Liver (tissue), 9 donors: ENCODE data around the gene VWA3B. TPM values are rescaled to one million over a fixed set of nuclear protein-coding genes. Genes with fewer than 3 reads are reported as not detected.

Source experiments
- DNase-seq: peaks from one replicate; pipeline ENCODE4 v3.0.0-alpha.2; 2017; ENCODE audit warnings: low spot score
- H3K27ac ChIP-seq, 2 donors: one replicate each; pipeline ENCODE4 v1.7.0; 2013; ENCODE audit warnings: inconsistent platforms in 2 of 2, low read length in 2 of 2, control low read depth in 1 of 2, low read depth in 1 of 2, mild to moderate bottlenecking in 1 of 2
- H3K27me3 ChIP-seq, 4 donors: one replicate each; pipeline versions ENCODE4 v1.6.1 to v1.7.0; 2013; ENCODE audit warnings: low read length in 3 of 4, inconsistent platforms in 1 of 4, mild to moderate bottlenecking in 1 of 4, moderate library complexity in 1 of 4; ENCODE audit not compliant: control insufficient read depth in 4 of 4, insufficient read depth in 4 of 4
- H3K36me3 ChIP-seq, 4 donors: one replicate each; pipeline versions ENCODE4 v1.6.1 to v1.7.0; 2013; ENCODE audit warnings: low read length in 3 of 4, mild to moderate bottlenecking in 3 of 4, low read depth in 1 of 4, moderate library complexity in 1 of 4; ENCODE audit not compliant: control insufficient read depth in 4 of 4, insufficient read depth in 3 of 4
- H3K4me1 ChIP-seq, 4 donors: one replicate each; pipeline versions ENCODE4 v1.6.1 to v1.7.0; 2013; ENCODE audit warnings: low read length in 3 of 4, mild to moderate bottlenecking in 3 of 4, moderate library complexity in 1 of 4; ENCODE audit not compliant: control insufficient read depth in 4 of 4, insufficient read depth in 4 of 4
- H3K4me3 ChIP-seq, 3 donors: one replicate each; pipeline versions ENCODE4 v1.6.1 to v1.7.0; 2013; ENCODE audit warnings: low read length in 3 of 3, control low read depth in 1 of 3, low read depth in 1 of 3, mild to moderate bottlenecking in 1 of 3
- H3K9ac ChIP-seq, 2 donors: one replicate each; pipeline ENCODE4 v1.7.0; 2013; ENCODE audit warnings: low read length in 2 of 2, mild to moderate bottlenecking in 2 of 2, moderate library complexity in 2 of 2, control low read depth in 1 of 2, low read depth in 1 of 2
- H3K9me3 ChIP-seq, 4 donors: one replicate each; pipeline versions ENCODE4 v1.6.1 to v1.7.0; 2013; ENCODE audit warnings: low read length in 3 of 4; ENCODE audit not compliant: control insufficient read depth in 4 of 4
- ATF3 ChIP-seq: IDR thresholded peaks from 2 replicates; pipeline ENCODE4 v1.6.1; 2016; ENCODE audit warnings: antibody characterized with exemption
- CTCF ChIP-seq: fragments of 150-350 bp; IDR thresholded peaks from 2 replicates; pipeline ENCODE4 v1.5.1; 2017; ENCODE audit warnings: improper control_type of control experiment, low read depth, low read length; ENCODE audit not compliant: missing input control
- EGR1 ChIP-seq, 2 donors: IDR thresholded peaks; 2 replicates each; pipeline ENCODE4 v1.6.1; 2016 to 2018; ENCODE audit warnings: antibody characterized with exemption in 2 of 2, low read depth in 2 of 2
- FOXA1 ChIP-seq: IDR thresholded peaks from 2 replicates; pipeline ENCODE4 v1.6.1; 2016; ENCODE audit warnings: antibody characterized with exemption
- FOXA2 ChIP-seq: IDR thresholded peaks from 2 replicates; pipeline ENCODE4 v1.6.1; 2016; ENCODE audit warnings: antibody characterized with exemption
- GABPA ChIP-seq, 2 donors: IDR thresholded peaks in 1 of 2; conservative IDR thresholded peaks in 1 of 2; 2 replicates each; pipeline ENCODE4 v1.6.1; 2016; ENCODE audit warnings: antibody characterized with exemption in 2 of 2, mild to moderate bottlenecking in 1 of 2, moderate library complexity in 1 of 2
- HNF4A ChIP-seq, 2 donors: conservative IDR thresholded peaks; 2 replicates each; pipeline ENCODE4 v1.6.1; 2016; ENCODE audit warnings: antibody characterized with exemption in 2 of 2, mild to moderate bottlenecking in 2 of 2
- HNF4G ChIP-seq: IDR thresholded peaks from 2 replicates; pipeline ENCODE4 v1.6.1; 2016; ENCODE audit warnings: antibody characterized with exemption
- JUND ChIP-seq, 2 donors: IDR thresholded peaks; 2 replicates each; pipeline ENCODE4 v1.6.1; 2016; ENCODE audit warnings: antibody characterized with exemption in 2 of 2
- MAX ChIP-seq: IDR thresholded peaks from 2 replicates; pipeline ENCODE4 v1.6.1; 2016; ENCODE audit warnings: antibody characterized with exemption
- NR2F2 ChIP-seq: IDR thresholded peaks from 2 replicates; pipeline ENCODE4 v1.6.1; 2016; ENCODE audit warnings: antibody characterized with exemption
- RAD21 ChIP-seq, 2 donors: IDR thresholded peaks; 2 replicates each; pipeline ENCODE4 v1.6.1; 2016; ENCODE audit warnings: antibody characterized with exemption in 2 of 2, mild to moderate bottlenecking in 2 of 2
- REST ChIP-seq: IDR thresholded peaks from 2 replicates; pipeline ENCODE4 v1.6.1; 2016; ENCODE audit warnings: antibody characterized with exemption, mild to moderate bottlenecking
- RXRA ChIP-seq, 2 donors: IDR thresholded peaks; 2 replicates each; pipeline ENCODE4 v1.6.1; 2017 to 2018; ENCODE audit warnings: antibody characterized with exemption in 2 of 2, mild to moderate bottlenecking in 1 of 2
- SP1 ChIP-seq: IDR thresholded peaks from 2 replicates; pipeline ENCODE4 v1.6.1; 2018; ENCODE audit warnings: antibody characterized with exemption, mild to moderate bottlenecking
- TAF1 ChIP-seq: conservative IDR thresholded peaks from 2 replicates; pipeline ENCODE4 v1.6.1; 2016; ENCODE audit warnings: antibody characterized with exemption, mild to moderate bottlenecking
- YY1 ChIP-seq: IDR thresholded peaks from 2 replicates; pipeline ENCODE4 v1.6.1; 2016; ENCODE audit warnings: antibody characterized with exemption, mild to moderate bottlenecking
- ZBTB33 ChIP-seq: IDR thresholded peaks from 2 replicates; pipeline ENCODE4 v1.6.1; 2016; ENCODE audit warnings: antibody characterized with exemption
- WGBS: extraction: QIAGEN DNeasy Blood & Tissue Kit; methylation state at CpG from one replicate; pipeline ENCODE4 v1.1.7; 2013; 5-methylcytosine and 5-hydroxymethylcytosine counted together
- polyA plus RNA-seq, 2 donors: library from polyadenylated mRNA; stranded (reverse) in 1 of 2; unstranded in 1 of 2; fragments of 200-250 nt in 1 of 2; fragments of >200 nt in 1 of 2; fragmentation: Nextera tagmentation in 1 of 2; extraction: Ambion mirVana in 1 of 2; gene quantifications; one replicate each; pipeline versions ENCODE4 v1.2.1 to v1.2.3, GENCODE V29; 2013 to 2015
- total RNA-seq, 2 donors: library from RNA; depleted of rRNA; stranded (reverse); fragments of >200 nt; gene quantifications; one replicate each; pipeline ENCODE4 v1.2.3, GENCODE V29; 2014
- donor health status: healthy.
- donor health status: healthy.
- donor health status: healthy.
- donor health status: healthy.
- donor health status: healthy.

Gene VWA3B
- total and polyA plus RNA-seq, 4 donors, result 0.08 TPM; not detected in 3

GRCh38 chr2:98065808-98066207 lies 21.2 kb upstream of the VWA3B start:
- H3K9me3 ChIP-seq, result no peaks in the 10 kb centered on the region
- no peak overlapping the region for H3K27ac ChIP-seq
- no peaks in the 10 kb centered on the region for H3K4me1 ChIP-seq
- no peak for TF ChIP-seq FOXA2
- no peak for TF ChIP-seq NR2F2
- no peak for TF ChIP-seq SP1
- no peak for TF ChIP-seq GABPA (IDR thresholded peaks at IDR 0.05 in 1 of 2, conservative IDR thresholded peaks at IDR 0.05 in 1 of 2)
- TF ChIP-seq MAX, result no peak
- WGBS, result 95% methylated on average over 4 of the region's 4 CpGs
- no peak for DNase-seq
- H3K36me3 ChIP-seq, result no peaks in the 10 kb centered on the region
- H3K27me3 ChIP-seq, result no peaks in the 10 kb centered on the region
- no peak overlapping the region for H3K4me3 ChIP-seq
- H3K9ac ChIP-seq, result no peak overlapping the region

GRCh38 chr2:98067160-98067559 lies 19.8 kb upstream of the VWA3B start:
- Histone ChIP-seq H3K27ac (no peak overlapping the region), H3K9ac (no peak overlapping the region), H3K4me1 (no peaks in the 10 kb centered on the region), H3K27me3 (no peaks in the 10 kb centered on the region), H3K4me3 (no peak overlapping the region), H3K9me3 (no peaks in the 10 kb centered on the region), H3K36me3 (no peaks in the 10 kb centered on the region)
- DNase-seq, result no peak
- no peak for TF ChIP-seq REST
- no peak for TF ChIP-seq FOXA1
- no peak for TF ChIP-seq JUND (IDR thresholded peaks at IDR 0.05)
- no peak for TF ChIP-seq TAF1
- TF ChIP-seq ATF3, result no peak
- TF ChIP-seq RAD21 (IDR thresholded peaks at IDR 0.05), result no peak
- TF ChIP-seq GABPA (IDR thresholded peaks at IDR 0.05 in 1 of 2, conservative IDR thresholded peaks at IDR 0.05 in 1 of 2), result no peak
- TF ChIP-seq SP1, result no peak
- no peak for TF ChIP-seq FOXA2
- no peak for TF ChIP-seq NR2F2
- TF ChIP-seq RXRA (IDR thresholded peaks at IDR 0.05), result no peak
- no peak for TF ChIP-seq EGR1 (IDR thresholded peaks at IDR 0.05; ENCODE audit: low read depth in 2 of 2)
- no peak for TF ChIP-seq YY1
- WGBS, result 94% methylated on average over 5 of the region's 5 CpGs

GRCh38 chr2:98070081-98070480 lies 16.9 kb upstream of the VWA3B start:
- Histone ChIP-seq H3K4me3 (no peak overlapping the region), H3K9ac (no peak overlapping the region), H3K4me1 (no peaks in the 10 kb centered on the region), H3K27me3 (no peaks in the 10 kb centered on the region), H3K27ac (no peak overlapping the region), H3K36me3 (no peaks in the 10 kb centered on the region), H3K9me3 (peaks cover 0 to 6% (median 0%) of the 10 kb centered on the region in 4 donors)
- TF ChIP-seq YY1 (no peak), TAF1 (no peak), JUND (IDR thresholded peaks at IDR 0.05) (no peak), FOXA1 (no peak), ATF3 (no peak), HNF4G (no peak), NR2F2 (no peak), FOXA2 (no peak), HNF4A (conservative IDR thresholded peaks at IDR 0.05) (no peak), CTCF (no peak), EGR1 (IDR thresholded peaks at IDR 0.05; ENCODE audit: low read depth in 2 of 2) (no peak), SP1 (no peak), RAD21 (IDR thresholded peaks at IDR 0.05) (no peak), ZBTB33 (no peak)
- DNase-seq, result no peak
- WGBS, result 83% methylated on average over 11 of the region's 11 CpGs
